Subcutaneous adipose tissue (tissue), 4 donors: Measurements from ENCODE around the gene THYN1. TPM values are rescaled to one million over a fixed set of nuclear protein-coding genes. Genes with fewer than 3 reads are reported as not detected.

Experiments
- total RNA-seq, 4 donors: library from RNA; depleted of rRNA; stranded (reverse); fragments of >200 nt; gene quantifications; one replicate each; pipeline ENCODE4 v1.1.0, GENCODE V29; 2016
- TF ChIP-seq, protein P1 (sequence below): fragments of 450-650 bp; IDR thresholded peaks from one replicate; pipeline ENCODE4 v1.5.1; 2016; ENCODE audit warnings: low read depth, mild to moderate bottlenecking, control low read depth, antibody characterized with exemption, moderate library complexity

Gene THYN1
- total RNA-seq, 4 donors from 2014 or later: 48.9 to 124 (median 56.4) TPM

DNA sequence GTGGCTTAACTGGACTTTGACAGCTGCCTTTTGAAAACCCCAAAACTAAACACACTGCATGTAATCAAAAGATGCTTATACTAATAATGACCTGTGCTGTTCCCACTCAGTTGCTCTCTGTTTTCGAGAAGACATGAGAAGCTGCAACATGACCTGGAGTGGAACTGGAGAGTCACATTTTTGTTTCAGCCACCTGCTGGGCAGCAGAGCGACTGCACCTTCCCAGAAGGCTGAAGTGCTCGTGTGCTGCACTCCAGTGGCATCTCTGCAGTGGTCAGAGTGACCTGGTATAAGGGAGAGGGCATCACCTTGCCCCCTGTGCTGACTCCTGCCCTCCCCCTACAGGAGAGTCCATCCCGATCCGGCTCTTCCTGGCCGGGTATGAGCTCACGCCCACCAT, 8.6 kb downstream of the THYN1 start:
- TF ChIP-seq, protein P1, sequence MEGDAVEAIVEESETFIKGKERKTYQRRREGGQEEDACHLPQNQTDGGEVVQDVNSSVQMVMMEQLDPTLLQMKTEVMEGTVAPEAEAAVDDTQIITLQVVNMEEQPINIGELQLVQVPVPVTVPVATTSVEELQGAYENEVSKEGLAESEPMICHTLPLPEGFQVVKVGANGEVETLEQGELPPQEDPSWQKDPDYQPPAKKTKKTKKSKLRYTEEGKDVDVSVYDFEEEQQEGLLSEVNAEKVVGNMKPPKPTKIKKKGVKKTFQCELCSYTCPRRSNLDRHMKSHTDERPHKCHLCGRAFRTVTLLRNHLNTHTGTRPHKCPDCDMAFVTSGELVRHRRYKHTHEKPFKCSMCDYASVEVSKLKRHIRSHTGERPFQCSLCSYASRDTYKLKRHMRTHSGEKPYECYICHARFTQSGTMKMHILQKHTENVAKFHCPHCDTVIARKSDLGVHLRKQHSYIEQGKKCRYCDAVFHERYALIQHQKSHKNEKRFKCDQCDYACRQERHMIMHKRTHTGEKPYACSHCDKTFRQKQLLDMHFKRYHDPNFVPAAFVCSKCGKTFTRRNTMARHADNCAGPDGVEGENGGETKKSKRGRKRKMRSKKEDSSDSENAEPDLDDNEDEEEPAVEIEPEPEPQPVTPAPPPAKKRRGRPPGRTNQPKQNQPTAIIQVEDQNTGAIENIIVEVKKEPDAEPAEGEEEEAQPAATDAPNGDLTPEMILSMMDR: no peak

DNA sequence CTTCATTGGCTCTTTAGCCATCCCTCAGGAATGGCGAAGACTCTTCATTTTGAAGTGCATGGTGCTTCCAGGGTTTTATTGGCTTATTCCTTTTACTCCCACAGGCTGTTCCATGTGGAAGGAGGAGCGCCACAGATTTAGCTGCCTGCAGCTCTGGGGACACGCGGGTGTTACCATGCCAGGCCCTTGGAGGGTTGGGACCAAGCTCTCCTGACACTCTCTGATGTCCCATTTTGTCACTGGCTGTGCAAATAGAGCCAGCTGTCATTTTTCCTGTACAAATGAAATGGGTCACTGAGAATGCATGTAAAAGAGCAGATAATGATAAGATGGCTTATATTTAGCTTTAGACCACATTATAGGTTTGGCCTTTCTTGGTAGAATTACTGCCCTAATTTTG, 9.2 kb downstream of the THYN1 start:
- TF ChIP-seq, protein P1: no peak

DNA sequence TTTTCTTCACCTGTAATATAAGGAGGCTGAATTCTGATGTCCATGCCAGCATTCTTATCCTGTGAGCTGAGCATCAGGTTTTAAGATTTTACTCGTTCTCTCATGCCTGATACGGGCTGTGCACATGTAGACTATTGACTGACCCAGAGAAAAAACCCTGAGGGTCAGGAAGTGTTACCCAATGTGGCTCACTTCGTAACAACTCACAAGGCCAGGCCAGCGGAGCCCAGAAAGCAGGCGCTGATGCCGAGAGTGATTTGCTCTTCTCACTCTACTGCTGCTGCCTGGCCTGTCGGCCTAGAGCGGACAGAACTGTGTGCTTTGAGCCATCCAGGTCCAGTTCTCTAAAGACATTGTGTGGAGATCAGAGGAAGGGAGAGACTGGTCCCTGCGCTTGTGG, 10.8 kb downstream of the THYN1 start:
- TF ChIP-seq, protein P1: no peak

DNA sequence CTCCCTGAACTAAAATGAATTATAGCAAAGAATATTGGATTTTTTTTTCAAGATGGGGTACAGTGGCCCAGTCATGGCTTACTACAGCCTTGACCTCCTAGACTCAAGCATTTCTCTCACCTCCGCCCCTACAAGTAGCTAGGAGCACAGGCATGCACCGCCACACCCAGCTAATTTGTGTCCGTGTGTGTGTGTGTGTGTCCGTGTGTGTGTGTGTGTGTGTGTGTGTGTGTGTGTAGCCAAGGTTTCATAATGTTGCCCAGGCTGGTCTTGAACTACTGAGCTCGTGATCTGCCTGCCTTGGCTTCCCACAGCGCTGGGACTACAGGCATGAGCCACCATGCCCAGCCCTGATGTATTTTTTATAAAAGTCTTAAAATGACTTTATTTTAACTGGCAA, 12.6 kb downstream of the THYN1 start:
- TF ChIP-seq, protein P1: no peak

DNA sequence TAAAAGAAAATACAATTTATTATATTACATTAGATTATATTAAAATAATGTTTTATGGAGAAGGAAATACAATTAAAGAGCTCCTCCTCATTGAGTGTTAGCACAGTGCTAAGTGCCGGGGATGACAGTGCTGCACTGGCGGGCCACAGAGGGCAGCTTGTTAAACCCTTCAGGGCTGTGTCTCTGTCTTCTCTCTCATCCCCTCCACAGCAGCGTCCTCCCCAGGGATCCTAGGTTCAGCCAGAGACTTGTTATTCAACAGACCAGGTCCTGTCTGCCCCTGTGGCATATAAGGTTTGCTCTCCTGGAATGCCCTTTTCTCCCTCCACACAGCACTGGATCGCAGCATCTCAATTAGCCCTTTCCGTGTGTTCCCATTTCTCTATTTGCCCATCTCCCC, 14.2 kb downstream of the THYN1 start:
- TF ChIP-seq, protein P1: no peak

DNA sequence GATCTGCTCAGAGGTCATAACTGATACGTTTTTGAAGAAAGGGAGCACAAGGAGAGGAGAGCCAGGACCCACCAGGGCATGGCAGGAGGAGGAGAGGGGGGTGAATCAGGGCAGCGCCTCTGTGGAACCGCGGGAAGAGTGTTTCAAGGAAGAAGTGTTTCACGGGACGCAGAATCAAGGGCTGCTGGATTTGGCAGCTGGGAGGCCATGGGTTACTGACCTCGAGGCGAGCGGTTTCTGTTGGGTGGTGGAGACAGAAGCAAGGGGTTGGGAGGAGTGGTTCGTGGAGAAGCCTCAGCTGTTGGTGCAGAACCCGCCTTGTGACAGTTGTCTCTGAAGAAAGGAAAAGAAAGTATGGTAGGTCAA, 15.6 kb downstream of the THYN1 start:
- TF ChIP-seq, protein P1: no peak

DNA sequence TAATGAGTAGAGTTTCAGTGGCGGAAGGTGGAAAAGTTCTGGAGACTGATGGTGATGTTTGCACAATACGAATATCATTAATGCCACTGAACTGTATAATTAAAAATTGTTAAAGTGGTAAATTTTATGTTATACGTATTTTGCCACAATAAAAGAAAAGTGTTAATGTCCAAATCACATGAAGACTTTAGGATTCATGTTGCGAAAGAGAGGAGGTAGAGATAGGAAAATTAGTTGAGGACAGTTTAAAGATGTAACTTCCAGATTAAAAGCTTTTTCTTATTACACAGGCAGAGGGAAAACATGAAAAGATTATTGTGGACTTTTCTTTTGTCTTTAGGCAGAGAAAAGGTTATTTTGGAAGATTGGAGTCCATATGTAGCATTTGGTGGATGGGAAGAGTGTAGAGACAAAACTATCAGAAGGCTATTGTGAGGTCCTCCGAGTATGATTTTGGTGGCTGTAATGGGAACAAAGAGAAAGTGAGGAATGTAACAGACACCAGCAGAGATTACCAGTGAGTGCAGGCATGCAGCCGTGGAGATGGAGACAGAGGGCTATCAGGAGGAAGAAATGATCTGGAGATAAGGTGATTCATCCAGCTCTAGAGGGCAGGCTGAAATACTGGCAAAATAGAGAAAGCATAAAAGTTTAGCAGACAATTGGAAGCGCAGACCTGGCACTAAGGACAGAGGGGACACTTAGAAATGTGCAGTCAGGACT, 16.2 kb downstream of the THYN1 start:
- TF ChIP-seq, protein P1: no peak
